COLO829 (cell line): Measurements from ENCODE around the gene DHRSX.
"Not testable (repeated sequence)": the region's sequence is repeated elsewhere in the genome, so short reads cannot be mapped to it uniquely, and the experiment has no call there.

ENCODE experiments used
- DNase-seq: peaks from one replicate; pipeline ENCODE4 v3.0.0; 2012; ENCODE audit warnings: low spot score

DHRSX gene

GRCh38 chrX:2391869-2392606 is 108.7 kb downstream of the DHRSX start:
- DNase-seq: no peak

DNA sequence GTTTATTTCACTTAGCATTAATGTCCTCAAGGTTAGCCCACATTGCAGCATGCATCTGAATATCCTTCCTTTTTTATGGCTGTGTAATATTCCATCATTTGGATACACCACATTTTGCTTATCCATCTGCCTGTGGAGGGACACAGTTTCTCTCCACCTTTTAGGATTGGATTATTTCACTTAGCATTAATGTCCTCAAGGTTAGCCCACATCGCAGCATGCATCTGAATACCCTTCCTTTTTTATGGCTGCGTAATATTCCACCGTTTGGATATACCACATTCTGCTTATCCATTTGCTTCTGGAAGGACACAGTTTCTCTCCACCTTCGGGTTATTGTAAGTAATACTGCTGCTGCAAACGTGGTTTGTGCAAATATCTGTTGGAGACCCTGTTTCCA is 110.0 kb downstream of the DHRSX start:
- DNase-seq: no peak

DNA sequence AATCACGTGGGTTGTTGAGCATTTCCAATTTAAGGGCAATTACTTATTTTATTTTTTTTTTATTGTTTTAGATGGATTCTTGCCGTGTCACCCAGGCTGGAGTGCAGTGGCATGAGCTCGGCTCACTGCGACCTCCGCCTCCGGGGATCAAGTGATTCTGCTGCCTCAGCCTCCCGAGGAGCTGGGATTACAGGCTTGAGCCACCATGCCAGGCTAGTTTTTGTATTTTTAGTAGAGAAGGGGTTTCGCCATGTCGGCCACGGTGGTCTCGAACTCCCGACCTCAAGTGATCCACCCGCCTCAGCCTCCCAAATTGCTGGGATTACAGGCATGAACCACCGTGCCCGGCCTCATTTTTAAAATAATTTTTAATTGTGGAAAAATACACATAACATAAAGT is 111.0 kb downstream of the DHRSX start:
- DNase-seq: not testable (repeated sequence)

GRCh38 chrX:2389324-2389723 is 111.5 kb downstream of the DHRSX start:
- DNase-seq: no peak

GRCh38 chrX:2388669-2389068 is 112.1 kb downstream of the DHRSX start:
- no peak for DNase-seq

DNA sequence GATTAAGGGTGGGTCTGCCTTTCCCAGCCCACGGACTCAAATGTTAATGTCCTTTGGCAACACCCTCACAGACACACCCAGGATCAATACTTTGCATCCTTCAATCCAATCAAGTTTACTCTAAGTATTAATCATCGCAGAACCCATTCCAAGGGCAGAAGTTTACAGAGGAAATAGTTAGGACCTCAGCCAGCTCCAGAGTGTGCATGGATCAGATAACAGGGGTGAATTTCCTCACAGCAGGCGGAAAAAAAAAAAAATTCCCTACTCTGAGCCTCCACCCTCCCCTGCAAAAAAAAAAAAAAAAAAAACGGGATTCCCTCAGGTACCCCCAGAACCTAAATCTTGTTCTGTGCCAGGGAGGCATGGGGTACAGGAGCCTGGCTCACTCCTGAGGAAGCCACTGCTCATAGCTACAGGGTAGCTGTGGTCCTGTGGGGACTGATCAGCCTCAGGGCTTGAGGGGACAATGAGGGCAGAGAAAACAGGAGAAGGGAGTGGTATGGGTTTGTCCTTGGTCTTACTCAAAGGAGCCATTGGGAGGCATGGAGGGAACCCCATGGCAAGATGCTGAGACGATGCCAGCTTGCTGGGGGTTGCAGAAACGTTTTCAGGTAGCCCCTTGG is 113.0 kb downstream of the DHRSX start:
- DNase-seq: no peak

GRCh38 chrX:2385224-2385623 is 115.6 kb downstream of the DHRSX start:
- no peak for DNase-seq

DNA sequence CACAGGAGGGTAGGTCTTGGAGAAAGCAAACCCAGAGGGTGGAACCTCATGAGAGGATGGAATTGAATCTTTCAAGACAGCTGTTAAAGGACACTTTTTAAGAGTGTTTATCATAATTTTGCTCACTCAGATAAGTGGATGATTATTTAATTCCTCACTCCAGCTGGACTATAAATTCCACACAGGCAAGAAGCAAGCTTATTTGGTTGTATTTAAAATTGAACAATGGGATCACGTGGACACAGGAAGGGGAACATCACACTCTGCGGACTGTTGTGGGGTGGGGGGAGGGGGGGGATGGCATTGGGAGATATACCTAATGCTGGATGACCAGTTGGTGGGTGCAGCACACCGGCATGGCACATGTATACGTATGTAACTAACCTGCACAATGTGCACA is 116.3 kb downstream of the DHRSX start:
- DNase-seq: no peak

- no peak for DNase-seq
These were observed 117.0 kb downstream of the DHRSX start for GRCh38 chrX:2383735-2384134.

- no peak for DNase-seq
These were observed 117.6 kb downstream of the DHRSX start for GRCh38 chrX:2383144-2383543.

DNA sequence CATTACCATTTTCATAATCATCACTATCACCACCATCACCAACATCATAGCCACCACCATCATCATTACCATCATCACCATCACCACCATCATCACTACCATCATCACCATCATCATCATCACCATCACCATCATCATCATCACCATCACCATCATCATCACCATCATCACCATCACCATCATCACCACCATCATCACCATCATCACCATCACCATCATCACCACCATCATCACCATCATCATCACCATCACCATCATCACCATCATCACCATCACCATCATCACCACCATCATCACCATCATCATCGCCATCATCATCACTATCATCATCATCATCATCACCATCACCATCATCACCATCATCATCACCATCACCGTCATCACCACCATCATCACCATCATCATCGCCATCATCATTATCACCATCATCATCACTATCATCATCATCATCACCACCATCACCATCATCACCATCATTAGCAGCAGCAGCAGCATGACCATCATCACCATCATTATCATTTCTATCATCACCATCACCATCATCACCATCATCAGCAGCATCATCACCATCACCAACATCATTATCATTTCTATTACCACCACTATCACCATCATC is 118.2 kb downstream of the DHRSX start:
- DNase-seq: not testable (repeated sequence)

DNA sequence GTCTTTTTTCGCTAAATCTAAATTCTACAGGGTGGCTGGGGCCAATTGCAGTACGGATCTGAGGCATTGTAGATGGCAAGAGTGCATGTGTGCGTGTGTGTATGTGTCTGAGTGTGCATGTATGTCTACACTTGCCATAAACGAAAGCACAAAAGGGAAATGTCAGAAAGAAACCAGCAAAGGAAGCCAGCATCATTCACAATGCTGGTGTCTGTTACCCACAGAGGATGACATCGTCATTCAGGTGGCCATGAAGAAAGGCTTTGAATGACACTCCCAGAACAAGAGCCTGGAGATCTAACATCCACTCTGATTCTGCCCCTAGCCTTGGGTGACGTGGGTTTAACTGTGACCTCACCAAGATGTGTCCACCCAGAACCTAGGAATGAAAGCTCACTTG is 124.6 kb downstream of the DHRSX start:
- no peak for DNase-seq

GRCh38 chrX:2374086-2374485 is 126.7 kb downstream of the DHRSX start:
- DNase-seq: no peak

DNA sequence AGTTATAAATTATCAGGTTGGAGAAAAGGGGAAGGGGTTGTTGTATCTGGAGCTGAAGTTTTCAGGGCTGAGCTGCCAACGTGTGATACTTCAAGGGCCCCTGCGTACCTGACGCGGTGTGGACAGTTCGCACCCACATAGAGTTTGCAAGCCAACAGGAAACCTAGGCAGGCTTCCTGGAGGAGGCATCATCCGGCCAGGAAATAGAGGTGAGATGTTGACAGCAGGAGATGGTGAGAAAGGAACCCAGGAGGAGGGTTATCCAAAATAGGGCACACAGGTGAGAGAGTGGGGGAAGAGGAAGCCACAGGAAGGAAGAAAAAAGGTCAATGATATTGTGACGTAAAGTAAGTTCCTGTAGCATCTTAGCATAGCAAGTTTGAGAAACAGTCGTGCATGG is 127.2 kb downstream of the DHRSX start:
- DNase-seq: no peak

DNA sequence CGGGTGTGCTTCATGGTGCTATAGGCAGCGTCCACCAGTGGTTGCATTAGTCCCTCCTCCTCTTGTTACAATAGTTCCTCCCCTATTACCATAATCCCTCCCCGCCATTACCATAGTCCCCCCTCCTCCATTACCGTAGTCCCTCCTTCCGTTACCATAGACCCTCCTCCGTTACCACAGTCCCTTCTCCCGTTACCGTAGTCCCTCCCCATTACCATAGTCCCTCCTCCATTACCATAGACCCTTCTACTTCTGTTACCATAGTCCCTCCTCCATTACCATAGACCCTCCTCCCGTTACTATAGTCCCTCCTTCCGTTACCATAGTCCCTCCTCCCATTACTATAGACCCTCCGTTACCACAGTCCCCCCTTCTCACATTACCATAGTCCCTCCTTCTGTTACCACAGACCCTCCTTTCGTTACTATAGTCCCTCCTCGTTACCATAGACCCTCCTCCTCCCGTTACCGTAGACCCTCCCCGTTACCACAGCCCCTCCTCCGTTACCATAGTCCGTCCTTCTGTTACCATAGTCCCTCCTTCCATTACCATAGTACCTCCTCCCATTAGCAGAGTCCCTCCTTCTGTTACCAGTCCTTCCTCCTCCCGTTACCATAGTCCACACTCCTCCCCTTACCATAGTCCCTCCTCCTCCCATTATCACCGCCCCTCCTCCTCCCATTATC is 129.6 kb downstream of the DHRSX start:
- no peak for DNase-seq

DNA sequence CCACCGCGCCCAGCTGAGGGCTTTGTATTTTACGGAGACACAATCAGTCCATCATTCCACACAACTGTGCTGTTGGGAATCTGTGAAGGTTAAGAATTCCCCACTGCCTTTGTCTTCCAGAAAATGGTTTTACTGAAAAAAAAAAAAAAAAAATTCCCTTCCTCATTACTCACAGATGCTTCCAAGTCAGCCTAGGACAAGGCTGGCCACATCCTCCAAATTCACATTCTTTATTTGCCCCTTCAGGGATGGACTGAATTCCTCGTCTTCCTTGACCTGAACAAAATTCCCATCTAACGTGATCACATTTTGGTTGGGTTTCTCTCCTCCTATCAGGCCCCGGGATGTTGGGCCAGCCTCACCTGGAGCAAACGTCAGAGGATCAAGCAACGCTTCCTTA is 130.3 kb downstream of the DHRSX start:
- no peak for DNase-seq

DNA sequence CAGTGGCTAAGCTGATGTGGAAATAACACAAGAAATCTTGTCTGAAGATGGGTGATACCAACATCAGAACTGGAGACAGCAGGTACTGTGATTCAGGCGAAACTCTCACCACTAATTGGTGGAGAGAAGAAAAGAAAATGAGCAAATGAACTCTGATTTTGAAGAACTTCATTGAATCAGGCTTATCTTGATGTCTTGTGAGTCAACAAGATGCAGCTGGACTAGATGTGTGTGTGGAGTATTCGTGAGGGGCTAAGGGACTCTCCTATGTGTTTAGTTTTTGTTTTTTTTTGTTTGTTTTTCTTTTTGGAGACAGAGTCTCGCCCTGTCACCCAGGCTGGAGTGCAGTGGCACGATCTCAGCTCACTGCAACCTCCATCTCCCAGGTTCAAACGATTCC is 131.6 kb downstream of the DHRSX start:
- DNase-seq: no peak

DNA sequence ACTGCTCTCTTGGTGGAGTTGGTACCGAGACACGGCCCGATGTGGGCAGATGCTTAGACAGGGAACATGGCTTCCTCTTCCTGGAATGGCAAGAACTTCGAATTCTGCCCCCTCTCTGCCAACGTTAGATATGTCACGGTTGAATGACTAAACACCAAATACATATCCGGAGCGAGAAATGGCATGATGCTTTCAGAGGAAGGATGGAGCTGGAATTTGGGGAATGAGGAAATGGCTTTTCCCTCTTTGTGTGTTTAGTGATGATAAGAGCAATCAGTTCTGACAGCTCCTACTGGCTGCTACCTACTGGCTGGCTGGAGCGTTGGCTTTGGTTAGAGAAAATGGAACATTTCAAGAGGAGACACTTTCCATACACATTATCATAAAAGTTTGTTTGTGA is 140.0 kb downstream of the DHRSX start:
- DNase-seq: no peak

GRCh38 chrX:2359522-2359921 is 141.3 kb downstream of the DHRSX start:
- DNase-seq: not testable (repeated sequence)

GRCh38 chrX:2351999-2352995 is 148.5 kb downstream of the DHRSX start:
- no peak for DNase-seq

GRCh38 chrX:2351321-2351720 is 149.5 kb downstream of the DHRSX start:
- DNase-seq: no peak

- not testable (repeated sequence) for DNase-seq
These were observed 150.1 kb downstream of the DHRSX start for GRCh38 chrX:2350703-2351102.
